HG03159 (cell line): ENCODE measurements around the gene MYMK.

Experiments used
- ATAC-seq: cut with Tn5 transposase; IDR thresholded peaks from one replicate; pipeline ENCODE4 v1.9.1; 2021; ENCODE audit warnings: mild to moderate bottlenecking, moderate library complexity; ENCODE audit not compliant: unreplicated experiment

Gene MYMK

GRCh38 chr9:133519693-133520092, 5.1 kb downstream of the MYMK start:
- ATAC-seq: no peak

- ATAC-seq: no peak
These were observed 5.9 kb downstream of the MYMK start for GRCh38 chr9:133518706-133519449.

GRCh38 chr9:133518200-133518599, 6.6 kb downstream of the MYMK start:
- no peak for ATAC-seq

GRCh38 chr9:133517711-133518110, 7.0 kb downstream of the MYMK start:
- no peak for ATAC-seq

- ATAC-seq: no peak
These were observed 7.8 kb downstream of the MYMK start for GRCh38 chr9:133516961-133517350.

GRCh38 chr9:133516256-133516960, 8.4 kb downstream of the MYMK start:
- no peak for ATAC-seq

- ATAC-seq: no peak
These were observed 9.0 kb downstream of the MYMK start for GRCh38 chr9:133515615-133516255.

- ATAC-seq: no peak
These were observed 9.5 kb downstream of the MYMK start for GRCh38 chr9:133515240-133515610.

GRCh38 chr9:133514460-133515239, 10.1 kb downstream of the MYMK start:
- ATAC-seq: no peak

- no peak for ATAC-seq
These were observed 11.3 kb downstream of the MYMK start for GRCh38 chr9:133513214-133514100.

GRCh38 chr9:133512253-133513213, 12.2 kb downstream of the MYMK start:
- ATAC-seq: no peak

- no peak for ATAC-seq
These were observed 13.2 kb downstream of the MYMK start for GRCh38 chr9:133511607-133512006.

- no peak for ATAC-seq
These were observed 13.7 kb downstream of the MYMK start for GRCh38 chr9:133510926-133511505.

GRCh38 chr9:133509179-133510083, 15.3 kb downstream of the MYMK start:
- ATAC-seq: no peak

GRCh38 chr9:133508046-133508445, 16.7 kb downstream of the MYMK start:
- no peak for ATAC-seq

GRCh38 chr9:133507246-133507965, 17.4 kb downstream of the MYMK start:
- ATAC-seq: no peak

- ATAC-seq: no peak
These were observed 18.1 kb downstream of the MYMK start for GRCh38 chr9:133506653-133507038.
